ENCODE data around the gene PIK3C2B.

GRCh38 chr1:204462229-204462561, 32.4 kb downstream of the PIK3C2B start:
- TF ChIP-seq CTCF (IDR thresholded peaks at IDR 0.05) (no peak), POLR2A (IDR thresholded peaks at IDR 0.05) (no peak)

Data from Peyer's patch (tissue), 4 donors.